WTC11 (cell line): ENCODE measurements around the gene MCM5. TPM values are rescaled to one million over a fixed set of nuclear protein-coding genes. Genes with fewer than 3 reads are reported as not detected.

Experiments used
- ATAC-seq: fragments of 200-7000 bp; cut with Tn5 transposase; 2 replicates; pipeline ENCODE4 v1.10.0; 2021; ENCODE audit warnings: mild to moderate bottlenecking, moderate library complexity
- CTCF ChIA-PET: fragments of 300-600 bp; sonication (Branson Sonifier 250); formaldehyde crosslinking; loops from one replicate; lab custom pipeline; 2021; ENCODE audit warnings: antibody characterized with exemption; lab: Charles Lee
- POLR2A ChIA-PET: fragments of 350-600 bp; sonication (Branson Sonifier 250); formaldehyde crosslinking; loops from one replicate; lab custom pipeline; 2021; ENCODE audit warnings: antibody characterized with exemption; lab: Charles Lee
- DNase-seq: peaks from one replicate; pipeline ENCODE4 v3.0.0; 2021; ENCODE audit warnings: low spot score
- H3K27ac Mint-ChIP-seq: 2 replicates; pipeline ENCODE4 v1.8.0; 2021; ENCODE audit warnings: mixed read lengths
- H3K27me3 Mint-ChIP-seq: 2 replicates; pipeline ENCODE4 v1.8.0; 2021; ENCODE audit warnings: low read depth, mild to moderate bottlenecking, moderate library complexity, mixed read lengths
- H3K36me3 Mint-ChIP-seq: 2 replicates; pipeline ENCODE4 v1.8.0; 2021; ENCODE audit warnings: mixed read lengths
- H3K4me1 Mint-ChIP-seq: 2 replicates; pipeline ENCODE4 v1.8.0; 2022; ENCODE audit warnings: mixed read lengths
- H3K4me3 Mint-ChIP-seq: 2 replicates; pipeline ENCODE4 v1.8.0; 2021; ENCODE audit warnings: mild to moderate bottlenecking, moderate library complexity, mixed read lengths
- H3K9me3 Mint-ChIP-seq: 2 replicates; pipeline ENCODE4 v1.8.0; 2021; ENCODE audit warnings: mixed read lengths
- ATF3 ChIP-seq: sonication (generic); formaldehyde crosslinking; conservative IDR thresholded peaks from 2 replicates; pipeline ENCODE4 v1.8.1; 2022; ENCODE audit warnings: mild to moderate bottlenecking, missing genetic modification reagents
- CBFB ChIP-seq: sonication (generic); formaldehyde crosslinking; IDR thresholded peaks from 2 replicates; pipeline ENCODE4 v1.8.1; 2022; ENCODE audit warnings: mild to moderate bottlenecking, low read depth, missing genetic modification reagents
- CREM ChIP-seq: sonication (generic); formaldehyde crosslinking; IDR thresholded peaks from 2 replicates; pipeline ENCODE4 v1.8.1; 2022; ENCODE audit warnings: mild to moderate bottlenecking, missing genetic modification reagents, moderate library complexity
- E2F4 ChIP-seq: sonication (generic); formaldehyde crosslinking; IDR thresholded peaks from 2 replicates; pipeline ENCODE4 v1.8.1; 2022; ENCODE audit warnings: low read depth, mild to moderate bottlenecking, moderate library complexity, missing genetic modification reagents, borderline replicate concordance
- JAZF1 ChIP-seq: fragments of 250-450 bp; sonication (Bioruptor Pico); IDR thresholded peaks from 2 replicates; pipeline ENCODE4 v1.9.0; 2021; ENCODE audit warnings: moderate library complexity, mild to moderate bottlenecking, inconsistent platforms
- MYBL2 ChIP-seq: sonication (generic); formaldehyde crosslinking; IDR thresholded peaks from 2 replicates; pipeline ENCODE4 v1.8.1; 2023; ENCODE audit warnings: mild to moderate bottlenecking, moderate library complexity, missing genetic modification reagents
- RELA ChIP-seq: sonication (generic); formaldehyde crosslinking; IDR thresholded peaks from 2 replicates; pipeline ENCODE4 v1.8.1; 2022; ENCODE audit warnings: missing genetic modification reagents, mild to moderate bottlenecking, borderline replicate concordance
- STAT6 ChIP-seq: sonication (generic); formaldehyde crosslinking; conservative IDR thresholded peaks from 2 replicates; pipeline ENCODE4 v1.8.1; 2023; ENCODE audit warnings: mild to moderate bottlenecking, low read depth, missing genetic modification reagents, moderate library complexity
- TP53 ChIP-seq: sonication (generic); formaldehyde crosslinking; IDR thresholded peaks from 2 replicates; pipeline ENCODE4 v1.8.1; 2023; ENCODE audit warnings: mild to moderate bottlenecking, missing genetic modification reagents
- ZNF121 ChIP-seq: sonication (generic); formaldehyde crosslinking; IDR thresholded peaks from 2 replicates; pipeline ENCODE4 v1.8.0; 2023; ENCODE audit warnings: missing genetic modification reagents
- ZNF219 ChIP-seq: sonication (generic); formaldehyde crosslinking; IDR thresholded peaks from 2 replicates; pipeline ENCODE4 v1.8.0; 2023; ENCODE audit warnings: missing genetic modification reagents, mild to moderate bottlenecking, borderline replicate concordance
- ZNF281 ChIP-seq: sonication (generic); formaldehyde crosslinking; IDR thresholded peaks from 2 replicates; pipeline ENCODE4 v1.8.0; 2023; ENCODE audit warnings: mild to moderate bottlenecking, missing genetic modification reagents
- ZNF423 ChIP-seq: fragments of 250-450 bp; sonication (Bioruptor Pico); IDR thresholded peaks from 2 replicates; pipeline ENCODE4 v2.1.2; 2022; ENCODE audit warnings: mild to moderate bottlenecking, moderate library complexity
- ZNF532 ChIP-seq: fragments of 250-450 bp; sonication (Bioruptor Pico); IDR thresholded peaks from 2 replicates; pipeline ENCODE4 v1.9.0; 2021; ENCODE audit warnings: mild to moderate bottlenecking, borderline replicate concordance
- total RNA-seq: library from RNA; stranded (reverse); gene quantifications from 3 replicates; pipeline ENCODE4 v1.2.3, GENCODE V29; 2021

The MCM5 gene
- total RNA-seq, 1 experiment from 2014 or later: 261 TPM

GRCh38 chr22:35424081-35424480 lies 24.1 kb downstream of the MCM5 start (continued):
- TF ChIP-seq ZNF281 (CRISPR knock-in tag) (no peak), JAZF1 (no peak), TP53 (no peak), MYBL2 (CRISPR knock-in tag) (no peak), ZNF121 (CRISPR knock-in tag) (no peak)

GRCh38 chr22:35424761-35425160 lies 24.8 kb downstream of the MCM5 start:
- POLR2A ChIA-PET: no interaction called here
- CTCF ChIA-PET: interaction anchor here (2.2 kb wide), 1 partner anchor 74 kb away, joined by 6 read pairs; no protein-coding TSS in a partner anchor
- peak overlapping the region; percentile 51 for H3K27ac Mint-ChIP-seq

GRCh38 chr22:35425546-35425945 lies 25.6 kb downstream of the MCM5 start:
- H3K4me1 Mint-ChIP-seq: peaks cover 26% of the 10 kb centered on the region
- TF ChIP-seq CREM (CRISPR knock-in tag): no peak
- TF ChIP-seq, all 79 proteins: peak for 0
- POLR2A ChIA-PET: no interaction called here
- H3K27ac Mint-ChIP-seq: peak overlapping the region; percentile 76
- no peaks in the 10 kb centered on the region for H3K27me3 Mint-ChIP-seq
- DNase-seq (no peak), ATAC-seq (no peak)
- H3K36me3 Mint-ChIP-seq: peaks cover 52% of the 10 kb centered on the region
- no peak overlapping the region for H3K4me3 Mint-ChIP-seq
- CTCF ChIA-PET: interaction anchor here (0.8 to 2.2 kb wide), 4 partner anchors 29 to 159 kb away, joined by 3 to 6 read pairs (median 4); no protein-coding TSS in a partner anchor
- H3K9me3 Mint-ChIP-seq: no peaks in the 10 kb centered on the region

More at GRCh38 chr22:35424761-35425160, 24.8 kb downstream of the MCM5 start:
- Mint-ChIP-seq H3K9me3 (no peaks in the 10 kb centered on the region), H3K27me3 (no peaks in the 10 kb centered on the region), H3K4me3 (no peak overlapping the region), H3K36me3 (peaks cover 60% of the 10 kb centered on the region)
- ATAC-seq: no peak
- no peak for DNase-seq
- TF ChIP-seq RELA (CRISPR knock-in tag): no peak
- TF ChIP-seq E2F4: no peak
- TF ChIP-seq, all 79 proteins: peak for 0
- peaks cover 26% of the 10 kb centered on the region for H3K4me1 Mint-ChIP-seq

GRCh38 chr22:35425971-35426800 lies 26.2 kb downstream of the MCM5 start:
- TF ChIP-seq ZNF423 (CRISPR knock-in tag): peak; percentile 98
- no peak for TF ChIP-seq ZNF219 (CRISPR knock-in tag)
- no peak for TF ChIP-seq ATF3
- TF ChIP-seq, all 79 proteins: peak for 1
- Mint-ChIP-seq H3K9me3 (no peaks in the 10 kb centered on the region), H3K27ac (peak overlapping the region; percentile 89), H3K4me3 (no peak overlapping the region), H3K27me3 (no peaks in the 10 kb centered on the region), H3K36me3 (peaks cover 50% of the 10 kb centered on the region), H3K4me1 (peaks cover 26% of the 10 kb centered on the region)
- ChIA-PET POLR2A (interaction anchor here (0.8 to 1.4 kb wide), 2 partner anchors 16 to 115 kb away, joined by 3 read pairs; no protein-coding TSS in a partner anchor), CTCF (interaction anchor here (0.8 to 2.2 kb wide), 7 partner anchors 18 to 159 kb away, joined by 3 to 6 read pairs (median 4); no protein-coding TSS in a partner anchor)
- ATAC-seq (peak; percentile 32), DNase-seq (peak; percentile 24)

GRCh38 chr22:35426801-35427140 lies 26.8 kb downstream of the MCM5 start:
- CTCF ChIA-PET: interaction anchor here (0.7 to 1.5 kb wide), 5 partner anchors 19 to 157 kb away, joined by 3 to 4 read pairs (median 3); no protein-coding TSS in a partner anchor
- H3K36me3 Mint-ChIP-seq: peaks cover 50% of the 10 kb centered on the region
- TF ChIP-seq STAT6 (CRISPR knock-in tag): no peak
- TF ChIP-seq ZNF532 (CRISPR knock-in tag): no peak
- TF ChIP-seq CBFB (CRISPR knock-in tag): no peak

More at GRCh38 chr22:35426801-35427140, 26.8 kb downstream of the MCM5 start:
- no peaks in the 10 kb centered on the region; the same call in 1 of the 2 replicates for H3K9me3 Mint-ChIP-seq
- DNase-seq (no peak), ATAC-seq (peak; percentile 30; the same call in 1 of the 2 replicates)
- H3K4me3 Mint-ChIP-seq: no peak overlapping the region
- peaks cover 26% of the 10 kb centered on the region for H3K4me1 Mint-ChIP-seq
- POLR2A ChIA-PET: interaction anchor here (0.8 to 1.4 kb wide), 2 partner anchors 16 to 115 kb away, joined by 3 read pairs; no protein-coding TSS in a partner anchor
- peak overlapping the region; percentile 89 for H3K27ac Mint-ChIP-seq
- no peaks in the 10 kb centered on the region for H3K27me3 Mint-ChIP-seq
